ENCODE results near the gene SNAPC3.

The SNAPC3 gene

GRCh38 chr9:15498246-15498995 lies 75.7 kb downstream of the SNAPC3 start:
- no peak for FAIRE-seq

- FAIRE-seq: no peak
These were observed 76.5 kb downstream of the SNAPC3 start for GRCh38 chr9:15499139-15499538.

- FAIRE-seq: no peak
These were observed 78.5 kb downstream of the SNAPC3 start for GRCh38 chr9:15501179-15501578.

GRCh38 chr9:15501803-15502202 lies 79.1 kb downstream of the SNAPC3 start:
- FAIRE-seq: no peak

- FAIRE-seq: no peak
These were observed 83.2 kb downstream of the SNAPC3 start for GRCh38 chr9:15505921-15506320.

GRCh38 chr9:15509931-15510788 lies 87.5 kb downstream of the SNAPC3 start:
- FAIRE-seq: no peak

- no peak for FAIRE-seq
These were observed 88.3 kb downstream of the SNAPC3 start, which contains the start of gene PSIP1 for GRCh38 chr9:15510789-15511575. PSIP1 (minus strand) TSS chr9:15510970; CDS start chr9:15510188, 782 bp downstream.

All from TTC549 (cell line).